Fibroblast of the aortic adventitia (primary cell): ENCODE results near the gene LRIG1. TPM values are rescaled to one million over a fixed set of nuclear protein-coding genes. Genes with fewer than 3 reads are reported as not detected.

Experiments
- DNase-seq: peaks from one replicate; pipeline ENCODE4 v3.0.0-alpha.2; 2010; ENCODE audit warnings: low read depth
- H3K4me3 ChIP-seq: 2 replicates; pipeline ENCODE4 v1.5.1; 2011; ENCODE audit warnings: low read depth, mild to moderate bottlenecking, control low read depth, low read length, moderate library complexity
- CTCF ChIP-seq: IDR thresholded peaks from 2 replicates; pipeline ENCODE4 v1.5.1; 2011; ENCODE audit warnings: mild to moderate bottlenecking, low read length, control low read depth, inconsistent platforms; ENCODE audit not compliant: insufficient read depth
- total RNA-seq: library from RNA; depleted of rRNA; stranded (reverse); fragments of >200 nt; gene quantifications from 2 replicates; pipeline ENCODE4 v1.2.3, GENCODE V29; 2012; ENCODE audit warnings: low replicate concordance

The LRIG1 gene
- total RNA-seq, 1 donor = 26.4 TPM

DNA sequence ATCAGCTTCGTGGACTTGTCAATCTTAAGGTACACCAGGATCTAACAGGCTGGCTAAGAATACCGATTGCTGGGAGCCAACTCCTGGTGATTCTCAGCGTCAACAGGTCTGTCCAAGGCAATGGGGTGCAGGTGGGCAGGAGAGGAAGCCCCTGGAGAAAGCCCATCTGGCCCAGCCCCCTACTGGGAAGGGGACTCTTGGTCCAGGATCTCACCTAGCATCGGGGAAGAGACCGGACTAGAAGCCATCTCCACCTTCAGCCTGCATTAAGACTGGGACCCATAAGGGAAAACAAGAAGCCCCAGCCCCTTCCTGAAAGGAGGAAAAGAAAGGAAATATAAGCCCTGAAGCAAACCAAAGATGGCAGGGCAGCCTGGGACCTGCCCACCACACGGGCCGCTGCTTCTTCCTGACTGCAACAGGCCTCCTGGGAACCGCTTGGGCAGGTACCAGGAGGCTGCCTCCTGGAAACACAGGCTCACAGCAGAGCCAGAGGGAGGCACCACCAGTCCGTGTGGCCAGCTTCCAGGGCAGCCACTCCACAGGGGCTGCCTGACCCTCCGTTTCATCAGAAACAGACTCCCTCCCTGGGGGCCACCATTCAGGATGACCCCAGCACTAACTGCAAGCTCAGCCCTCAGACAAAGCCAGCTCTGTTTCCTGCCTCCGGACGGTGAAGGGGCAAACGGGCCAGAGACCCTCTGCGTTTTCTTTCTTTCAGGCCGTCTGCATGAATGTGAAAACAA is 100.2 kb downstream of the LRIG1 start:
- no peak for DNase-seq
- no peak for TF ChIP-seq CTCF
- H3K4me3 ChIP-seq = no peak overlapping the region

DNA sequence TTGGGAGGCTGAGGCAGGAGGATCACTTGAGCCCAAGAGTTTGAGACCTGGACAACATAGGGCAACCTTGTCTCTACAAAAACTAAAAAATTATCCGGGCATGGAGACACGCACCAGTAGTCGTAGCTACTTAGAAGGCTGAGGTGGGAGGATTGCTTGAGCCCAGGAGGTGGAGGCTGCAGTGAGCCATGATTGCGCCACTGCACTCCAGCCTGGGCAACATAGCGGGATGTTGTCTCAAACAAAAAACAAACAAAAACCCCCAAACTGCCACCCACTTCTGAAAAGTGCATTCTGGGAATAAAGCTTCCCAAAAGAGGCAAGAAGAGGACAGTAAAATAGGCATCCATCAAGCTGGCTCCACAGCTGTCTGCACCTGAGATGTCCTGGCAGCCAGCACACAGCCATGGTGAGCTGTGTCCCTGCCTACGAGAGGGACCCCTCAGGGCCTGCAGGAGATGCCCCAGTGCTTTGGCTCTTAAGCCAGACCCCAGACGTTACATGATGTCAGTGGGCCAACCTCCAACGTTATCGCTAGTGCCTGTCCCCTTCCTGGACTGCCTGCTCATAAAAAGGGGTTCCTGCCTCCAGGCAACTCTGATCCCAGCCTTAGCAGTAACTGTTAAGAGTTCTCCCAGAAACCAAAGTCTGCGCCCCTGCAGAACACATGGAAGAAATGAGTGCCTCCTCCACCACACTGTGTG is 101.1 kb downstream of the LRIG1 start:
- TF ChIP-seq CTCF = no peak
- H3K4me3 ChIP-seq = no peak overlapping the region
- no peak for DNase-seq

DNA sequence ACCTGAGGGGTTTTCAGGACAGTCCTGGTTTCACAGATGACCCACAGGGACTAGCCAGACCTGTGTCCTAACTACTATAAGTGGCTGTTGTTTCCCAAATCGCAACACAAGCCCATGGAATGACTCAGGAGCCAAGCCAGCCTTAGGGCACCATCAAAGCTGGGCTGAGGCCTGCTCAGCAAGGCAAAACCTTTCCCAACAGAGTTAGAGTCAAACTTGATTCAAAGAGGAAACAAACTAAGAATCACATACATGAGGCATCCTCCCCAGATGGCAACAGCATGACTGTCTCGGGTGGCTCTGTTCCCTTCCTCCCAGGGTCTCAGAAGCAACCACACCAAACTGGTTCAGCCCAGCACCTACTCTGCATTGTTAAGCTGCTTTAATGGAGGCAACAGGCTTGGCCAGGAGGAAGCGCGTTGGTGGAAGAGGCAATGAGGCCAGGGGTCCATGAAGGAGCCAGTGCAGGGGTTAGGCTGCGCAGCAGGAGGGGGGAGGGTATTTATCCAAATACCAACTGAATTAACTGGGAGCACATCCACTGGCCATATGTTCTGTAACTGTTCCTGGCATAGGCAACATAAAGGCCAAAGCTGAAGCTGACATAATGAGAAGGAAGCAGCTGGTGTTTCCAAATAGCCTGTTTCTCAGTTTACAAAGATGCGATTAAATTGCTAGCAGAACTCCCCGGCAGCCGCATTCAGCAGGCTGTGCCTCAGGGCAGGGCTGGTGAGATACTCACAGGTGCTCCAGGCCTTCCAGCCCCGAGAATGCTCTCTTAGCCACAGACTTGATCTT is 102.4 kb downstream of the LRIG1 start:
- no peak overlapping the region for H3K4me3 ChIP-seq
- no peak for DNase-seq
- TF ChIP-seq CTCF = no peak

- no peak for TF ChIP-seq CTCF
- no peak overlapping the region for H3K4me3 ChIP-seq
- DNase-seq = peak; percentile 67
Observed at GRCh38 chr3:66397745-66398144, 103.1 kb downstream of the LRIG1 start.

- no peak for DNase-seq
Observed at GRCh38 chr3:66396888-66397287, 103.9 kb downstream of the LRIG1 start.

More at GRCh38 chr3:66396888-66397287, 103.9 kb downstream of the LRIG1 start:
- TF ChIP-seq CTCF = no peak
- H3K4me3 ChIP-seq = no peak overlapping the region
